ENCODE data around the gene GPAM. TPM values are rescaled to one million over a fixed set of nuclear protein-coding genes. Genes with fewer than 3 reads are reported as not detected.
"Not testable (repeated sequence)": the region's sequence is repeated elsewhere in the genome, so short reads cannot be mapped to it uniquely, and the experiment has no call there.

Gene GPAM
- total and polyA plus RNA-seq, 4 donors: 35.5 to 214 (median 147) TPM

DNA sequence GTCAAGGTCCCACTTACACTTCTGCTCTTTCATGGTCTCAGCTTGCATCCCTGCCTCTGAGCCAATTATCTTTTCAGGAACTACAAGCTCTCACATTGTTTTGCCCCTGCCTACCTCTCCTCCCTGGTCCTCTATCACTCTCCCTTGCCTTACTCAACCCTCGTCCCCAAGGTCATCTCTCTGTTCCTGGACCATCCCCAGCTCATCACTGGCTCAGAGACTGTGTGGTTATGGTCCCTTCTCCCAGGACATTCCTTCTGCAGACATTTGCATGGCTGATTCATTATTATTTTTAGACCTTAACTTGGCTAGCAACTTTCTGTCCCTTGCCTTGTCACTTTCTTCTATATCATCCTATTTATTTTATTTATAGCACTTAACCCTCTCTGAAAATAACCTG, 17.8 kb upstream of the GPAM start:
- TF ChIP-seq EGR1 (IDR thresholded peaks at IDR 0.05; ENCODE audit: low read depth in 2 of 2) (no peak), FOXA1 (IDR thresholded peaks at IDR 0.05) (no peak), HNF4G (IDR thresholded peaks at IDR 0.05) (no peak), SP1 (IDR thresholded peaks at IDR 0.05) (no peak), GABPA (IDR thresholded peaks at IDR 0.05 in 1 of 2, conservative IDR thresholded peaks at IDR 0.05 in 1 of 2) (no peak), RXRA (IDR thresholded peaks at IDR 0.05) (no peak), FOXA2 (IDR thresholded peaks at IDR 0.05) (no peak), NR2F2 (IDR thresholded peaks at IDR 0.05) (no peak), YY1 (IDR thresholded peaks at IDR 0.05) (no peak), JUND (IDR thresholded peaks at IDR 0.05) (no peak)
- TF ChIP-seq, protein P1, sequence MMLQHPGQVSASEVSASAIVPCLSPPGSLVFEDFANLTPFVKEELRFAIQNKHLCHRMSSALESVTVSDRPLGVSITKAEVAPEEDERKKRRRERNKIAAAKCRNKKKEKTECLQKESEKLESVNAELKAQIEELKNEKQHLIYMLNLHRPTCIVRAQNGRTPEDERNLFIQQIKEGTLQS (IDR thresholded peaks at IDR 0.05): no peak
- TF ChIP-seq, protein P2, sequence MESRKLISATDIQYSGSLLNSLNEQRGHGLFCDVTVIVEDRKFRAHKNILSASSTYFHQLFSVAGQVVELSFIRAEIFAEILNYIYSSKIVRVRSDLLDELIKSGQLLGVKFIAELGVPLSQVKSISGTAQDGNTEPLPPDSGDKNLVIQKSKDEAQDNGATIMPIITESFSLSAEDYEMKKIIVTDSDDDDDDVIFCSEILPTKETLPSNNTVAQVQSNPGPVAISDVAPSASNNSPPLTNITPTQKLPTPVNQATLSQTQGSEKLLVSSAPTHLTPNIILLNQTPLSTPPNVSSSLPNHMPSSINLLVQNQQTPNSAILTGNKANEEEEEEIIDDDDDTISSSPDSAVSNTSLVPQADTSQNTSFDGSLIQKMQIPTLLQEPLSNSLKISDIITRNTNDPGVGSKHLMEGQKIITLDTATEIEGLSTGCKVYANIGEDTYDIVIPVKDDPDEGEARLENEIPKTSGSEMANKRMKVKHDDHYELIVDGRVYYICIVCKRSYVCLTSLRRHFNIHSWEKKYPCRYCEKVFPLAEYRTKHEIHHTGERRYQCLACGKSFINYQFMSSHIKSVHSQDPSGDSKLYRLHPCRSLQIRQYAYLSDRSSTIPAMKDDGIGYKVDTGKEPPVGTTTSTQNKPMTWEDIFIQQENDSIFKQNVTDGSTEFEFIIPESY (IDR thresholded peaks at IDR 0.05): no peak
- TF ChIP-seq, protein P3, sequence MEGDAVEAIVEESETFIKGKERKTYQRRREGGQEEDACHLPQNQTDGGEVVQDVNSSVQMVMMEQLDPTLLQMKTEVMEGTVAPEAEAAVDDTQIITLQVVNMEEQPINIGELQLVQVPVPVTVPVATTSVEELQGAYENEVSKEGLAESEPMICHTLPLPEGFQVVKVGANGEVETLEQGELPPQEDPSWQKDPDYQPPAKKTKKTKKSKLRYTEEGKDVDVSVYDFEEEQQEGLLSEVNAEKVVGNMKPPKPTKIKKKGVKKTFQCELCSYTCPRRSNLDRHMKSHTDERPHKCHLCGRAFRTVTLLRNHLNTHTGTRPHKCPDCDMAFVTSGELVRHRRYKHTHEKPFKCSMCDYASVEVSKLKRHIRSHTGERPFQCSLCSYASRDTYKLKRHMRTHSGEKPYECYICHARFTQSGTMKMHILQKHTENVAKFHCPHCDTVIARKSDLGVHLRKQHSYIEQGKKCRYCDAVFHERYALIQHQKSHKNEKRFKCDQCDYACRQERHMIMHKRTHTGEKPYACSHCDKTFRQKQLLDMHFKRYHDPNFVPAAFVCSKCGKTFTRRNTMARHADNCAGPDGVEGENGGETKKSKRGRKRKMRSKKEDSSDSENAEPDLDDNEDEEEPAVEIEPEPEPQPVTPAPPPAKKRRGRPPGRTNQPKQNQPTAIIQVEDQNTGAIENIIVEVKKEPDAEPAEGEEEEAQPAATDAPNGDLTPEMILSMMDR (IDR thresholded peaks at IDR 0.05; ENCODE audit: low read depth, low read length, missing input control): no peak
- 28% methylated on average over 1 of the region's 1 CpG for WGBS
- no peak for DNase-seq (ENCODE audit: low spot score)
- Histone ChIP-seq H3K27ac (ENCODE audit: low read depth in 1 of 2, low read length in 2 of 2) (no peak overlapping the region), H3K27me3 (ENCODE audit: control insufficient read depth in 4 of 4, insufficient read depth in 4 of 4, low read length in 3 of 4) (no peaks in the 10 kb centered on the region), H3K4me1 (ENCODE audit: control insufficient read depth in 4 of 4, insufficient read depth in 4 of 4, low read length in 3 of 4) (peaks cover 0 to 28% (median 3%) of the 10 kb centered on the region in 4 donors), H3K4me3 (ENCODE audit: low read depth in 1 of 3, low read length in 3 of 3) (no peak overlapping the region), H3K9me3 (ENCODE audit: control insufficient read depth in 4 of 4, low read length in 3 of 4) (no peaks in the 10 kb centered on the region), H3K9ac (ENCODE audit: low read depth in 1 of 2, low read length in 2 of 2) (no peak overlapping the region), H3K36me3 (ENCODE audit: control insufficient read depth in 4 of 4, insufficient read depth in 3 of 4, low read depth in 1 of 4, low read length in 3 of 4) (peaks cover 0 to 1% (median 0%) of the 10 kb centered on the region in 4 donors)

DNA sequence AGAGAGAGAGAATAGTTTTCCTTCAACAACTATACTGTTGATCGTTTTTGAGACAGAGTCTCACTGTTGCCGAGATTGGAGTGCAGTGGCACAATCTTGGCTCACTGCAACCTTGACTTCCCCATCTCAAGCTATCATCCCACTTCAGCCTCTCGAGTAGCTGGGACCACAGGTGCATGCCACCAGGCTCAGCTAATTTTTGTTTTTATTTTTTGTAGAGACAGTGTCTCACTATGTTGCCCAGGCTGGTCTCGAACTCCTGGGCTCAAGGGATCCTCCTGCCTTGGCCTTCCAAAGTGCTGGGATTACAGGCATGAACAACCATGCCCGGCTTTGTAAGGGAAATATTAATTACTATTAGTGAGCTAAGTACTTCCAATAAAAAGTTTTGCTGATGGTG, 16.7 kb upstream of the GPAM start:
- WGBS: 77% methylated on average over 5 of the region's 5 CpGs
- peaks cover 0 to 37% (median 10%) of the 10 kb centered on the region in 4 donors for H3K4me1 ChIP-seq (ENCODE audit: control insufficient read depth in 4 of 4, insufficient read depth in 4 of 4, low read length in 3 of 4)
- DNase-seq (ENCODE audit: low spot score); H3K4me3 ChIP-seq (ENCODE audit: low read depth in 1 of 3, low read length in 3 of 3); H3K9ac ChIP-seq (ENCODE audit: low read depth in 1 of 2, low read length in 2 of 2); H3K9me3 ChIP-seq (ENCODE audit: control insufficient read depth in 4 of 4, low read length in 3 of 4); H3K27me3 ChIP-seq (ENCODE audit: control insufficient read depth in 4 of 4, insufficient read depth in 4 of 4, low read length in 3 of 4); H3K36me3 ChIP-seq (ENCODE audit: control insufficient read depth in 4 of 4, insufficient read depth in 3 of 4, low read depth in 1 of 4, low read length in 3 of 4); H3K27ac ChIP-seq (ENCODE audit: low read depth in 1 of 2, low read length in 2 of 2): not testable (repeated sequence)

DNA sequence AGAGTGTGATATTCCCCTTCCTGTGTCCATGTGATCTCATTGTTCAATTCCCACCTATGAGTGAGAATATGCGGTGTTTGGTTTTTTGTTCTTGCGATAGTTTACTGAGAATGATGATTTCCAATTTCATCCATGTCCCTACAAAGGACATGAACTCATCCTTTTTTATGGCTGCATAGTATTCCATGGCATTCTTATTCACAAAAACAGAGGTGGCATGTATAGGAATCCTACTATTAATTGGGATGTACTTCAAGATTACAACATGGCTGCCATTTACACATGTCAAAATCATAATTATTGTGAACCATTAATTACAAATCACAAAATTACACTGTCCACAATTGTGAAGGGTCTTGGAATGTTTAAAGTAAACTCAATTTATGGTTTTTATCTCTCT, 14.1 kb upstream of the GPAM start:
- peaks cover 0 to 54% (median 24%) of the 10 kb centered on the region in 4 donors for H3K4me1 ChIP-seq (ENCODE audit: control insufficient read depth in 4 of 4, insufficient read depth in 4 of 4, low read length in 3 of 4)

More for the DNA sequence above, 14.1 kb upstream of the GPAM start:
- H3K36me3 ChIP-seq (ENCODE audit: control insufficient read depth in 4 of 4, insufficient read depth in 3 of 4, low read depth in 1 of 4, low read length in 3 of 4); H3K27me3 ChIP-seq (ENCODE audit: control insufficient read depth in 4 of 4, insufficient read depth in 4 of 4, low read length in 3 of 4); H3K9ac ChIP-seq (ENCODE audit: low read depth in 1 of 2, low read length in 2 of 2); H3K9me3 ChIP-seq (ENCODE audit: control insufficient read depth in 4 of 4, low read length in 3 of 4); H3K27ac ChIP-seq (ENCODE audit: low read depth in 1 of 2, low read length in 2 of 2); H3K4me3 ChIP-seq (ENCODE audit: low read depth in 1 of 3, low read length in 3 of 3); DNase-seq (ENCODE audit: low spot score): not testable (repeated sequence)
- WGBS: no CpG with 5 or more reads among the region's 2 CpGs

Data from liver (tissue), 9 donors.